TTC549 (cell line): Measurements from ENCODE around the gene ITPA.

Experiments used
- FAIRE-seq: peaks from 2 replicates; lab custom pipeline; 2012; peaks lifted over from hg19 to GRCh38; lab: Jason Lieb, UNC

The ITPA gene

DNA sequence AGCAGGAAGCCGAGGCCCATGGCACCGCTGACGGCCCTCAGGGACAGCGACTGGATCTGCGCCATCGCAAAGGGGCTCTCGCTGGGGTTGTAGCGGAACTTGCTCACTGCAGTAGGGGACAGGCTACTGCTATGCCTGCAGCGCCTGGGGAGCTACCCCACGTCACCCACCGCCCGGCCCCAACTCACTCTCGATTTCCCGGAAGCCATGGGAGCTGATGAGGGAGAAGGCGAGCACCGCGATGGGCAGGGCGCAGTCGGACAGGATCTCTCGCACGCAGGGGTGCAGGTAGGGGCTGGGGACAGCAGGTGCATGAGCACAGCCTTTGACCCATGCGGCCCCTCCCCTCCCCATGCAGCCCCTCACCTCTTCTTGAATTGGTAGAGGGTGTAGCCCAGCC, 19.9 kb downstream of the ITPA start:
- no peak for FAIRE-seq

DNA sequence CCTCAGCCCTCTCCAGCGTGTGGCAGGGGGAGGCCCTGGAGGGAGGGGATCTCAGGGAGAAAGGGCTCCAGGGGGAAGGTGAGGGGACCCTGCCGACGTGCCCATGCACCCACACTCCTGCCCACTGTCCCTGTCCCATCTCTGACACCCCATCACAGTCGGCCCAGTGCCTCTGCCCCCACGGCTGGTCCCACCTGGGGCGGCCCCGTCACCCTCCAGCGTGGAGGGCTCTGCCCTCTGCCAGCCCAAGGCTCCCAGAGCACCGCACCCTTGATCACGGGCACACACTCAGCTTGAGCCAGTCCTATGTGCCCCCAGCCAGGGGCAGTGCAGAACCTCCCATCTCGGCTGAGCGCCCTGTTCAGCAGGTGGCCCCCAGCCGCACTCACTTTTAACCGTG, 20.5 kb downstream of the ITPA start:
- no peak for FAIRE-seq

DNA sequence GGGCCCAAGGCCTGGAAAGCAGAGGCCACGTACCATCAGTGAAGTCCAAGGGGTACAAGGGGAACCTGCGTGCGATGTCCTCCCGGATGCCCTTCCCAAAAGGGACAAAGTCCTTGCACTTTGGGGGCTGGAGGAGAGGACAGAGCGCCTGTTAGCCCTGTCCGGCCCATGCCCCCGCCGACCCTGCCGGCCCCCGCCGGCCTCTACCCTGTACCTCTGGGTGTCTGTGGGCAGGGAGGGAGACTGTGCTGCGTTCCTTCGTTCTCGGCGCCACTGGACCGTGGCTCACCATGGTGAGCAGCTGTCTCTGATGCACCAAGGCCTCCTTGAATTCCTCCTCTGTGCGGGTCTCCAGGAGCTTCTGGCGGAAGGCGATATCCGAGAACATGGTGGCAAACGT, 21.8 kb downstream of the ITPA start:
- FAIRE-seq, result no peak

DNA sequence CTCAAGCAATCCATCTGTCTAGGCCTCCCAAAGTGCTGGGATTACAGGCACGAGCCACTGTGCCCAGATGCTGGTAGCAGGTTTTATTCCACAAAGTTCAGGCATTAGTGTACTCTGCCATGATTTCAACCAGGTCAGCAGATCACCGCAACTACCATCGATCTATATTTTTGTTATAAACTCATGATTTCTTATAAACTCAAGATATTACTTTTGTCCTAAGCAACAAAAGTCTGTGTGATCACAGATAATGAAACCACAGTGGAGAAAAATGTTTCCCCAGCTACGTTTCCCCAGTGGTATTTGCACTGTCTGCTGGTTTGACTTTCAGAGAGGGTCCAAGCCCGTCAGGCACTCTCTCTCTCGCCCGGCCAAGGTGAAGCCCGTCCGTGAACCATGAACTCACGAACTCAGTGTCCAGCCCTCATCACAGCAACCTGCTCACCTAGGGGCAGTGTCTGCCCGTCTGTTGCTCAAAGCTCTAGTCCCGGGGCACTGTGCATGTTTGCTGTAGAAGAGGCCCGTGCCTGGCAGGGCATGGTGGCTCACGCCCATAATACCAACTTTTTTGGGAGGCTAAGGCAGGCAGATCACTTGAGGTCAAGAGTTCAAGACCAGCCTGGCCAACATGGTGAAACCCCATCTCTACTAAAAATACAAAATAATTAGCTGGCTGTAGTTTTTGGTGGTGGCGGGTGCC, 22.7 kb downstream of the ITPA start:
- FAIRE-seq, result no peak

DNA sequence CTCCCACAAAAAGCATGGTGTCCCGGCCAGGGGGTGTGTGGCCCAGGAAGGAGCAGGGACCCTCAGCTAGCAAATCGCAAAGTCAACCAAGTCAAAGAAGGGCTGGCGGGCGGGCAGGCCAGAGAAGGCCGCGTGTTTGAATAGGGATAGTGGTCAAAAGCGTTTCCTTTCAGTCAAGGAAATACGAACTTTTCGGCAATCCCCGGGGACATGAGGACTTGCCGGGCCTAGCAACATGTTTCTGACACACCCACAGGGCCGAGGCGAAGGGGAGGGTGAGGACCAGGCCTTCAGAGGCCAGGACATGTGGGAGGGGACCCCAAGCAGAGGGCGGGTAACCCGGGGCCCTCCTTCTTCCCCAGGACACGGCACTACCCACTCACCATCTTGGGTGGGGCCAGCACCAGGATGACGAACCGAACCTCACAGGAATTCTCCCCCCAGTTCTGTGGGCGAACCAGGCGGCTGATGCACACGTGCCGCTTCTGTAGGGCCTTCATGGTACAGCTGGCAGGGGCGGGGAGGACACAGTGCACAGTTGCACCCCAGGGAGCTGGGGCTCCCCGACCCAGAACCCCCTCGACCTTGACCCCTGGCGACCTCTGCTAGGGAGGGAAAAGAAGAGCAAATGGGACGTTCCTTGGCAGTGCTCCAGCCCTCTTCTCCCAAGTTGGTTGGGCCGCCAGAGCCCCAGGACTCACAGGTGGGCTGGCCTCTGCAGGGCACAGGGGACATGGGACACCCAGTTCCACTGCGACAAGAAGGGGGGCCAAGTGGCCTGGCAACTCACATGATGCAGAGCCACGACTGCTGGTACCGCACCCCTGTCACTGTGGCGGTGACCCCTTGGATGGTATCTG, 24.1 kb downstream of the ITPA start:
- FAIRE-seq, result no peak

DNA sequence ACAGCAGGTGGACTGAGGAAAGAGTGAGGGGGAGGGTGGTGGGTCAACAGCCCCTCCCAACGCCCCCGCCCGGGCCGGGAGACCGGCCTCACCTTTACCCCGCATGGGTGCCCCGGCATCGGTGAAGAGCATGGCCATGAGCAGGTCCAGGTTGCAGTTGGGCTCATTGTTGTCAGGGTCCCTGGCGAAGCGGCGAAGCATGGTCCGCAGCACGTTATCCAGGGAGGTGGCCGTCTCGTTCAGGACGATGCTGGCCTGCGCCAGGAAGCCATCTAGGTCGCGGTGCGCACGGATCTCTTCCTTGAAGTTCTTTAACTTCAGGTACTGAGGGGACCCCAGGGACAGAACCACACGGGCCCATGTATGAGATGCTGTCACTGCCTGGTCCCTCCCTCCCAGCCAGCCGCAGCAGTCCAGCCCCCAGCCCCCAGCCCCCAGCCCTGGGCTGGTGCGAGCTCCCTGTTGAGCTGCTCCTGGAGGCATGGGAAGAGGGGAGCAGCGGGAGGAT, 24.7 kb downstream of the ITPA start:
- FAIRE-seq, result no peak

DNA sequence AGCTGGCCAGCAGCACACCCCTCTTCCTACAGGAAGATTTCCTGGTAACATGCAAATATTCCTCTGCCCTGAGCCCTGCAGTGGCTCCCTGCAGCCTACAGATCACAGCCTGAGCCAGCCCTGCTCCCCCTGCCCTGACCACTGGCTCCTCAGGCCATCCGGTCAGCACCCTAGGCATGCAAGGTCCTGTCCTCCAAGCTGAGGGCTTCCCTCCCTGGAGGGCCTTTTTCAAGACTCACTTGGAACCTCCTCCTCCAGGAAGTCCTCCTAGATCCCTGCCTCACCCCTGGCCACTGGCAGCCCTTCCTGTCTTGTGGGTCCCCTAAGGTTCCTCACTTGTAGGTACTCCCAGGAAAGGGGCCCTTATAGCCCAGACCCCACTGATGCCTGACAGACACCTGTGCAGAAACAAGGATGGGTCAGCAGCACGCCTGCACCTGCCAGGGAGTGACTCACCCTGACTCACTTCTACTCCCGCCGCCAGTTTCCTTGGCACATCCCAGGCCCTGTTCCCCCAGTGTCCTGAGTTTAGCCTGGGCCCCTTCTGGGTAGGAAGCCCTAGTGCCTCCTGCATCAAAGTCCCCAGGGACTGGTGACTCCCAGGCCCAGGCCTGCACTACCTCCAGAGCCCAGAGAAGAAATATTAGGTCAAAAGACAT, 26.5 kb downstream of the ITPA start:
- FAIRE-seq, result no peak

DNA sequence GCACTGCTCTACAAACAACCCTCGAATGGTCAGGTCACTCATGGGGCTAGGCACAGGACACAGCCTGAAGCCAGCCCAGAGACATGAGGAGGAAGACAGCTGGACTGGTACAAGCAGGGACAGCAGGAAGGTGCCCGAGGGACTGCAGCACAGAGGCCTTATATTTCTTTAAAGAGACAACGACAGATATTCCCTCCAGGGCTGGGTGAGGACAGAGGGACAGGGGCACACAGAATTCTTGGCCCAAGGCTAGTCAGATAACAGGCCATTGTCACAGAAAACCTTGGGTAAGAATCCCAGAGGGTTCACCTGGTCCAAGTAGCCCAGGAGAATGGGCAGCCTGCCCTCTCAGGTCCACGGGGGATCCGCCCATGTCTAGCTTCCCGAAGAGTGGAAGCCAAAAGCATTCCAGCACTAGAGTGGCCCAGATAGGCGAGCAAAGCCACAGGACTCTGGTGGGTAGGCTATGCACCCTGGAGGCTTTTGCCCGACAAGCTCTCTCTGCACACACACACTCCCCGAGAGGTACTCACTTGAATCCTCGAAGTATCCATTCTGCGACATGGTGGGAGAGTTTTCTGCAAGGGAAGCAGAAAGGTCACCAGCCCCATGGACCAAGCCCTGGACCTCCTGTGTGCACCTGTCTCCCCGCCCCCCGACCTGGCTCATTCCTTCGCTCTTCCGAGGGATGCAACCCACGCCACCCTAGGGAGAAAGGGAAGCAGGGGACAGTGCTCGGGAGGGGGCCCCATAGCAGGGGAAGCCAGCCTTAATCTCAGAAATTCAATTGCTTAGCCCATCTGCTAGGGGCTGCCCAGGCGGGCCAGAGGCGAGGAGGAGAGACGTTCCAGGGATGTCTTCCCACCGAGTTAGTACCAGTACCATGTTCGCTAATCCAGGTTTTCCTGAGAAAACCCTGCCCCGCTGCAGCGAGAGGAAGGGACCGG, 28.0 kb downstream of the ITPA start:
- FAIRE-seq, result no peak

DNA sequence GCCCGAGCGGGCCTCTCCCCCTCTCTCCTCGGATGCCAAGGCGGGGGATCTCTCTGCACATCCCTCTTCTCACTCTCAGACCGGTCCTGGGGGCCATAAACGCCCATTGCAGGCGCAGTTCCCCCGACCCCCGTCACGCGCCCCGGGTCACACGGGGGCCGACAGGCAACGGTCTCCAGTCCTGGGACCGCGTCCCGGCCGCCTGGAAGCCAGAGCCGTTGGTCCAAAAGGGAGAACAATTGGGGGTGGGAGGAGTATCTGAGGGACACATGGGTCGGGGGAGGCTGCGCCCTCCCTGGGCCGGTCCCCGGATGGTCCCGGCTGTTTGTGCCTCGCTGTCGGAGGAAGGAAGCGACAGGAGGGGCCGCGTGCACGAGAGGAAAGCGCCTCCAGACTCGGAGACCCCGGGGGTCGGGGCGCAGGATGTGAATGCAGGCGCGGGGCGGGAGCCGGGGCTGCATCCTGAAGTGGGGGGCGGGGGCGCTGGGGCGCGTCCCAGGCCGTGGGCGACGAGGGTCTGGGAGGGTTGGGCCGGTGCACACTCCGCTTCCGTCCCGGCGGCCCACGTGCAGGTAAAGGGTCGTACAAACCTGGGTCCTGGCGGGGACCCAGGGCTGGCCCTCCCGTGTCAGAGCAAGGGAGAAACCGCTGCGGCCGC, 28.8 kb downstream of the ITPA start:
- FAIRE-seq, result no peak

DNA sequence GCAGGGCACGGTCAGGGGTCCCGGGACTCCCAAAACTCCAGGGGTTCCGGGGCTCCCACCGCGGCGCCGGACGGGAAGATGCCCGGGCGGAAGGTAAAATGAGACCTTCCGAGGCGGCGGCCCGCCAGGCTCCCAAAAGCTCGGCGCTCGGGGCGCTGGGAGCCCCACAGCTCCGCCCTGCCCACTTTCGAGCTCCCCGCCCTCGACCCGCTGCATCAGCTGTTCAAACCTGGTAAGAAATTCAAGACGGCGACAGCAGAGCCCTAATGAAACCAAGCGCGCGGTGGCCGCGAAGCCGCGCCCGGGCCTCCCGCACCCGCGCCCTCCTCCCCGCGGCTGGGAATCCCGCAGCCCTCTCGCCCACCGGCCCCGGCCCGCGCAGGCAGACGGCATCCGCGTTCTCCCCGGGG, 29.3 kb downstream of the ITPA start:
- no peak for FAIRE-seq

DNA sequence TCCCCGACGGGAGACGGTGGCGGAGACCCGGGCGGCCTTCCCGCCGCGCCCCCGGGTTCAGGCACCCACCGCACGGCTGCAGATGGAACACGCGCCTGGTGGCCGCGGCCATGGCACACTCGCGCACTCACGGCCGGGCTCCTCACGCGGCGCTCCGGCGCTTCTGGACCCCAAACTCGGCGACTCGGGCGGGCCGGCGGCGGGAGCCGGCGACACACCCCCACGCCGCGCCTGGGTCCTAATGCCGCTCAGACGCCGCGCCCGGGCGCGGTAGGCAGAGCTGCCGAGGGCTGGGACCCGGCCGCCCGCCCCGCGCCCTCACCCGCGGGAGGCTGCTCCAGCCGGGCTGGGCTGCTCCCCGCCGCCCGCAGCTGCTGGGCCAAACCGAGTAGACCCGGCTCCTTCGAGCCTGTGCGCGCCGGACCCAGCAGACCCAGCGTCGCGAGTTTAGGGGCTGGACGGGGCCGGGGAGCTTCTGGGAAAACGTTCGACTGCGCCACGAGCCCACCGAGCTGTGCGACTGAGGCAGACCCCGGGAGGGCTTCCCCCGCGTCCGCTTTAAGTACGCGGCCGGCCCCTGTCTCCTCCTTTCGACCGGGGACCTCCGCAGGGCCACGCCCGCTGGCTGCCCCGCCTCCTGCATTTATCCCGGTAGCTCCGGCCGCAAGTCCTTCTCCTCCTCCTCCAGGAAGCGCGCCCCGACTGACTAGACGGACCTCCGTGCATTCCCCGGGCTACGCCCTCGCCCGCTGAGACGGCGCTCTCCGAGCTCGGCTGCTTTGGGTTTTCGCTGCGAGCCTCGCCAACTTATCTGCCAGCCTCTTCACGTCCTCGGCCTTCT, 29.9 kb downstream of the ITPA start, which contains the start of gene SLC4A11:
Gene SLC4A11 (minus strand): TSS at position 165 of the 841 bp plus-strand sequence. CDS start 53 bp downstream, at position 112.
- no peak for FAIRE-seq

DNA sequence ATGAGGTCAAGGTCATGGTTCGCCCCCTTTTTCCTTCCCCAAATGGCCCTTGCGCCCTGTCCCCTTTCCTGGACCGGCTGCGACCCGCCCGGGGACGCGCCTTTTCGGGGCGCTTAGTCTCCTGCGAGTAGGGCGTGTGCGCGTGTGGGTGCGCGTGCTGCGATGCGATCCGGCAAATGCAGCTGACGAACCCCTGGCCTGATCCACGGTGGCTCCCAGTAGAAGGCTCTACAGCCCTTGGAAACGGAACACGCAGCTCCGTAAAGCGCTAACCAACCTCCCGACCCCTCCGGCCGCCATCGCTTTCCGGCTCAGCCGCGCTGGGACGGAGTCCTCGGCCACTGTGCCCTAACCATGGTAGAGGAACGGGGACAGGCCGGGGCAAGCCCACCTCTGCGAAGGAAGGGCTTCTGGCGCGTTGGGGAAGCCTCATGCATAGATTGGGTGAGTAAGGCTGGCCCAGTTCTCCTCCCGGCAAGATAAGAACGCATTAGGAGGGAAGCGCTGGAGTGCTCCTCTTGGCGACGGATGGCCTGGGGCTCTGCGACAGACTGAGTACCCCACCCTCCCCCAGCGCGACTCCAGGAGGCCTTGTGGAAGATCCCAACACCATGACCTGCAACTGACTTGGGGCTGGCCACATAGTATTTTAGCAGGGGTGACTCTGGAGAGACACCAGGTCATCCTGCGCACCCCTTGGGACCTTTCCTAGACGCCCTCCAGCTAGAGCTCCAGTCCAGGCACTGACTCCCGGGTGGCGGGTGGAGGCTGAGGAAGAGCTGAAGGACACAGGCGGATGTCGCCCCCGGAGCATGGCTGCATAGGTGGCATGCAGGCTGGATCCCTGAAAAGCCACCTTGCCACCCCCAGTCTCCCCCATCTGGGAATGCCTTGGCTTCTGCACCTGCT, 30.8 kb downstream of the ITPA start:
- no peak for FAIRE-seq

DNA sequence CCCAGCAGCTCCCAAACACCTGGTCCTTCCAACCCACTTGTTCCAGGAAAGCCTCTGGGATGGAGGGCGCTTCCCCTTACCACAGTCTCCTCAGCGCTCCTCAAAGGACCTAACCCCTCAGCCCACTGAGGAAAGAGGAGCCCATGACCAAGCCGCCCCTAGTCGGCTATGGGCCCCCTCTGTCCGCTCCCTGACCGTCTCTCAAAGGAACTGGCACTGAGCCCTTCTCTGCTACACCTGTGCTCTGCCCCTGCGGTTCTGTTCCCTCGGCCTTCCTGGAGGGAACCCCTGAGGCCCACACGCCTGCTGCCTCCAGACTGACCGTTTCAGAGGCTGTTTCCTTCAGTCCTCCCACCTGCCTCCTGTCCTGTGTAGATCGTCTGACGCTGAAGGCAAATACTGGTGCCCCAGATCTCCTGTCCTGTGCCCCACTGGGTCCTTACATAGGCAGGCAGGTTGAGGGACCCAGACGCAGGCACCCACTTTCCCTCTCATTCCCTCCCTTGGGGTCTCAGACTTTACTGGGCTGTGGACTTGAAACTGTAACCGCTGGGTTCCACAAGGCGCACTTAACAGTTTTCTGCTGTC, 31.6 kb downstream of the ITPA start:
- FAIRE-seq, result no peak

DNA sequence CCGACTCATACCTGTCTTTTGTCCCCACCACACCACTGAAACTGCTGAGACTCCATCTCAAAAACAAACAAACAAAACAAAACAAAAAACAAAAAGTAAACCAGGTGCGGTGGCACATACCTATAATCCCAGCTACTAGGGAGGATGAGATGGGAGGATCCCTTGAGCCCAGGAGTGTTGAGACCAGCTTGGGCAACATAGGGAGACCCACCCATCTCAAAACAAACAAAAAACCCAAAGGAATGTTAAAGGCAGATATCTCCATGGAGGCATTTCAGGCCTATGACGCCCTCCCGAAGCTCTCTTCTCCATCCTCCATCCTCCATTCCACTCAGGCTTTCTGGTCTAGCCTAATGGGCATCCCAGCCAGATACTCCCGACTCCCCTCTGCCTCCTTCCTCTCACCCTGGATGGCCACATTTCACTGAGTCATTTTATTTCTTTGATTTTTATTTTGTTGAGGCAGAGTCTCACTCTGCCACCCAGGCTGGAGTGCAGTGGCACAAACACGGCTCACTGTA, 32.9 kb downstream of the ITPA start:
- no peak for FAIRE-seq

DNA sequence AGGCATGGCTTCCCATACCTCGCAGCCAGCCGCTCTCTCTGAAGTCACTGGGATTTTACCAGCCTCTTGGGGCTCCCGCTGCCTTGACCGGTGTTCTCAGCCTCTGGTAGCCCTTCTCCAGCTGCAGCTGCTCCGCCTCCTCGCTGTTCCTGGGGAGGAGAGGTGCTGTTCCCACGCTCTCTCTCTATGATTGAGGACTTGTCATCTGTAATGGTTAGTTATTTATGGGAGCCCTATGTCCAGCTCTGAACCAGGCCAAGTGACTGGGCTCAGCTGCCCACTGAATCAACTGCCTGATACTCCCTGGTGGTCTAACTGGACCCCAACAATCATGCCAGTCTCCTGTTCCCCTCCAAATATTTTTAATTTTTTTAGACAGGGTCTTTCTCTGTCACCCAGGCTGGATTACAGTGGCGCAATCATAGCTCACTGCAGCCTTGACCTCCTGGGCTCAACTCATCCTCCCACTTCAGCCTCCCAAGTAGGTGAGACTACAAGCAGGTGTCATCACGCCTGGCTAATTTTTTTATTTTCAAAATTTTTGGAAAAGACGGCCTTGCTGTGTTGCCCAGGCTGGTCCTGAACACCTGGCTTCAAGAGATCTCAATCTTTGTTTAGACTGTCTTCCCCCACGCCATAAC, 34.5 kb downstream of the ITPA start:
- FAIRE-seq, result no peak

DNA sequence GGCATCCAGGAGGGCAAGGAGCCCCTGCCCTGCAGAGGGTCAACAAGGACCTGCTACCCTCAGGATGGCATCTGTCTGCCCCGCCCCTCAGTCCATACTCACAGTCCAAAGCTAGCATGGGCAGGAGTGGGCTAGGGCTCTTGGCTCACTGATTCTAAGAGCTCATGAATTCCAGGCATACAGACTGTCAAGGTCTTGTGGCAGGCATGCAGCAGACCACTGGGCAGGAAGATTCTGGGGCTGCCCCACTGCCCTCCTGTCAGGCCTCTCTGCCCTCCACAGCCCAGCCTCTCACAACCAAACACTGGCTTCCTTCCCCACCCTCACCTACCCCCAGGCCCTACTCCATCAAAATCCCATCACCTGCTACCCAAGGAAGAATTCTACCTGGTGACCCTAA, 35.3 kb downstream of the ITPA start:
- FAIRE-seq, result no peak

DNA sequence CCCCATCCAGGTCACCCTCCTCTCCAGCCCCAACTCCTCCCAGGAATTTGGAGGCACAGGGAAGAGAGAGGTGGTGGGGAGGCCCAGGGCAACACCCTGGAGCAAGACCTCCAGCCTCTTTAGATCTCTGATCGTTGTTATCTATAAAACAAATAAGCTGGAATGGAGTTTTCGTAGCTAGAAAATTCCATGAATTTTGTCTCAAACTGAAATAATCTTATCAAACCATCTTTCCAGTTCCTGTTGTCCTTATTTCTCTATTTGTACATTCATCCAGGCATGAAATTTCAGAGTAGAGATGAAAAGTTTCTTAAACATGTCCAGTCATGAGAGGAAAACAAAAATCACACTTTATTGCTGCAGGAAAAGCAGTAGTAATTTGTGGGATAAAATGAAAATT, 35.9 kb downstream of the ITPA start:
- no peak for FAIRE-seq

DNA sequence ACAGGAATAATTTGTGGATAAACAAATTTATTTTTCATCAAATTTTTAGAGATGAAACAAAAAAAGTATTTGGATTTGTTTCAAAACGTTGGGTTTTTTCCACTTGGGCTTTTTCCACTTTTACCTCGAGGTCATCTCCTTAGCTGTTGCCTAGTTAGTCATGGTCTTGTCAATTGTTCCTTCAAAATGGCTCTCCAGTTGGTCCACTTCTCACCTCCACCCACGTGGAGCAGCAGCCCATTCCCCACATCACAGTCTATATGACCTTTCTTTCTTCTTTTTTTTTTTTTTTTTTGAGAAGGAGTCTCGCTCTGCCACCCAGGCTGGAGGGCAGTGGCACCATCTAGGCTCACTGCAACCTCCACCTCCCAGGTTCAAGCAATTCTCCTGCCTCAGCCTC, 36.4 kb downstream of the ITPA start:
- no peak for FAIRE-seq
